Activated T-helper 2 cell treated with anti-CD3 and anti-CD28 coated beads, Interferon-gamma antibody, Interleukin-2, Interleukin-4, amounts not matched to agents 10 μg/mL and 5 μg/mL and 100 μg/mL, durations not matched to agents 14 hours and 24 hours and 36 hours (primary cell): ENCODE results near the gene CR1L. TPM values are rescaled to one million over a fixed set of nuclear protein-coding genes. Genes with fewer than 3 reads are reported as not detected.
"Not testable (repeated sequence)": the region's sequence is repeated elsewhere in the genome, so short reads cannot be mapped to it uniquely, and the experiment has no call there.

Experiments
- DNase-seq: peaks from one replicate; pipeline ENCODE4 v3.0.0; 2021; ENCODE audit warnings: low spot score
- H3K27ac Mint-ChIP-seq: one replicate; pipeline ENCODE4 v1.8.0; 2021; ENCODE audit warnings: mixed read lengths
- H3K27me3 Mint-ChIP-seq: one replicate; pipeline ENCODE4 v1.8.0; 2021; ENCODE audit warnings: low read depth, mixed read lengths
- H3K36me3 Mint-ChIP-seq: one replicate; pipeline ENCODE4 v1.8.0; 2021; ENCODE audit warnings: low read depth, mixed read lengths
- H3K4me1 Mint-ChIP-seq: one replicate; pipeline ENCODE4 v1.8.0; 2021; ENCODE audit warnings: low read depth, mixed read lengths
- H3K4me3 Mint-ChIP-seq: one replicate; pipeline ENCODE4 v1.8.0; 2021; ENCODE audit warnings: low read depth, mild to moderate bottlenecking, moderate library complexity, mixed read lengths
- H3K9me3 Mint-ChIP-seq: one replicate; pipeline ENCODE4 v1.8.0; 2021; ENCODE audit warnings: mixed read lengths
- intact Hi-C: fragments of 100-400 bp; cut with micrococcal nuclease; formaldehyde crosslinking; loops from one replicate; pipeline ENCODE4 v1.15.1; 2023
- total RNA-seq: library from RNA; stranded (reverse); gene quantifications from 2 replicates; pipeline ENCODE4 v1.2.3, GENCODE V29; 2022

The CR1L gene
- total RNA-seq, 1 donor from 2014 or later, result not detected

- H3K36me3 Mint-ChIP-seq, result no peaks in the 10 kb centered on the region
- H3K9me3 Mint-ChIP-seq, result no peaks in the 10 kb centered on the region
- no peak overlapping the region for H3K27ac Mint-ChIP-seq
- H3K27me3 Mint-ChIP-seq, result peaks cover 39% of the 10 kb centered on the region
- H3K4me1 Mint-ChIP-seq, result peaks cover 7% of the 10 kb centered on the region
- no peak for DNase-seq
- no peak overlapping the region for H3K4me3 Mint-ChIP-seq
- intact Hi-C loops, result no loop called here
Measured at GRCh38 chr1:207648334-207649209, 3.6 kb downstream of the CR1L start.

GRCh38 chr1:207649210-207649753 lies 4.3 kb downstream of the CR1L start:
- H3K27ac Mint-ChIP-seq, result no peak overlapping the region
- intact Hi-C loops, result no loop called here
- H3K36me3 Mint-ChIP-seq, result no peaks in the 10 kb centered on the region
- peaks cover 5% of the 10 kb centered on the region for H3K4me1 Mint-ChIP-seq
- DNase-seq, result no peak
- H3K9me3 Mint-ChIP-seq, result no peaks in the 10 kb centered on the region
- no peak overlapping the region for H3K4me3 Mint-ChIP-seq
- H3K27me3 Mint-ChIP-seq, result peaks cover 37% of the 10 kb centered on the region

- Mint-ChIP-seq H3K9me3 (no peaks in the 10 kb centered on the region), H3K27ac (no peak overlapping the region), H3K4me1 (peaks cover 2% of the 10 kb centered on the region), H3K36me3 (no peaks in the 10 kb centered on the region), H3K27me3 (peaks cover 36% of the 10 kb centered on the region), H3K4me3 (no peak overlapping the region)
- intact Hi-C loops, result no loop called here
- DNase-seq, result no peak
Measured at GRCh38 chr1:207649865-207650580, 5.1 kb downstream of the CR1L start.

GRCh38 chr1:207651583-207651982 lies 6.7 kb downstream of the CR1L start:
- H3K9me3 Mint-ChIP-seq, result no peaks in the 10 kb centered on the region
- no peaks in the 10 kb centered on the region for H3K36me3 Mint-ChIP-seq
- H3K4me1 Mint-ChIP-seq, result no peaks in the 10 kb centered on the region
- H3K27me3 Mint-ChIP-seq, result peaks cover 33% of the 10 kb centered on the region
- no peak overlapping the region for H3K4me3 Mint-ChIP-seq
- no peak for DNase-seq
- intact Hi-C loops, result no loop called here
- no peak overlapping the region for H3K27ac Mint-ChIP-seq

- no peaks in the 10 kb centered on the region for H3K36me3 Mint-ChIP-seq
- peaks cover 27% of the 10 kb centered on the region for H3K27me3 Mint-ChIP-seq
- DNase-seq, result no peak
- no peaks in the 10 kb centered on the region for H3K4me1 Mint-ChIP-seq
- no peaks in the 10 kb centered on the region for H3K9me3 Mint-ChIP-seq
- no peak overlapping the region for H3K4me3 Mint-ChIP-seq
- intact Hi-C loops, result no loop called here
- H3K27ac Mint-ChIP-seq, result no peak overlapping the region
Measured at GRCh38 chr1:207654320-207654719, 9.4 kb downstream of the CR1L start.

GRCh38 chr1:207658408-207658807 lies 13.5 kb downstream of the CR1L start:
- H3K9me3 Mint-ChIP-seq, result no peaks in the 10 kb centered on the region
- no peak overlapping the region for H3K4me3 Mint-ChIP-seq
- DNase-seq, result no peak
- no peak overlapping the region for H3K27ac Mint-ChIP-seq
- H3K36me3 Mint-ChIP-seq, result no peaks in the 10 kb centered on the region
- intact Hi-C loops, result no loop called here
- H3K4me1 Mint-ChIP-seq, result no peaks in the 10 kb centered on the region
- H3K27me3 Mint-ChIP-seq, result peaks cover 18% of the 10 kb centered on the region

- Mint-ChIP-seq H3K9me3 (no peaks in the 10 kb centered on the region), H3K36me3 (no peaks in the 10 kb centered on the region), H3K27ac (no peak overlapping the region), H3K27me3 (peaks cover 20% of the 10 kb centered on the region), H3K4me1 (no peaks in the 10 kb centered on the region), H3K4me3 (no peak overlapping the region)
- DNase-seq, result no peak
- intact Hi-C loops, result no loop called here
Measured at GRCh38 chr1:207658904-207659485, 14.1 kb downstream of the CR1L start.

- no peak for DNase-seq
- intact Hi-C loops, result no loop called here
- no peaks in the 10 kb centered on the region for H3K36me3 Mint-ChIP-seq
- H3K27me3 Mint-ChIP-seq, result peaks cover 22% of the 10 kb centered on the region
- H3K4me1 Mint-ChIP-seq, result no peaks in the 10 kb centered on the region
- H3K27ac Mint-ChIP-seq, result no peak overlapping the region
- H3K9me3 Mint-ChIP-seq, result no peaks in the 10 kb centered on the region
- H3K4me3 Mint-ChIP-seq, result no peak overlapping the region
Measured at GRCh38 chr1:207659545-207660153, 14.7 kb downstream of the CR1L start.

GRCh38 chr1:207661420-207661819 lies 16.5 kb downstream of the CR1L start:
- H3K4me3 Mint-ChIP-seq, H3K27ac Mint-ChIP-seq, H3K9me3 Mint-ChIP-seq, H3K36me3 Mint-ChIP-seq, intact Hi-C loops, DNase-seq, H3K4me1 Mint-ChIP-seq: not testable (repeated sequence)
- peaks cover 21% of the 10 kb centered on the region for H3K27me3 Mint-ChIP-seq

GRCh38 chr1:207666342-207666741 lies 21.4 kb downstream of the CR1L start:
- no peak overlapping the region for H3K4me3 Mint-ChIP-seq
- intact Hi-C loops, result no loop called here
- H3K27me3 Mint-ChIP-seq, result peaks cover 55% of the 10 kb centered on the region
- H3K9me3 Mint-ChIP-seq, result no peaks in the 10 kb centered on the region
- no peaks in the 10 kb centered on the region for H3K4me1 Mint-ChIP-seq
- H3K36me3 Mint-ChIP-seq, result no peaks in the 10 kb centered on the region
- DNase-seq, result no peak
- no peak overlapping the region for H3K27ac Mint-ChIP-seq

- DNase-seq, result no peak
- intact Hi-C loops, result no loop called here
- Mint-ChIP-seq H3K27ac (no peak overlapping the region), H3K4me1 (no peaks in the 10 kb centered on the region), H3K36me3 (no peaks in the 10 kb centered on the region), H3K9me3 (no peaks in the 10 kb centered on the region), H3K27me3 (peaks cover 57% of the 10 kb centered on the region), H3K4me3 (no peak overlapping the region)
Measured at GRCh38 chr1:207669528-207670009, 24.6 kb downstream of the CR1L start.

- Mint-ChIP-seq H3K27ac (no peak overlapping the region), H3K36me3 (no peaks in the 10 kb centered on the region), H3K4me3 (no peak overlapping the region), H3K4me1 (no peaks in the 10 kb centered on the region), H3K27me3 (peaks cover 58% of the 10 kb centered on the region), H3K9me3 (no peaks in the 10 kb centered on the region)
- intact Hi-C loops, result no loop called here
- no peak for DNase-seq
Measured at GRCh38 chr1:207670192-207670591, 25.3 kb downstream of the CR1L start.
